SK-N-SH treated with all-trans-retinoic acid at 6 μM for 48 hours (cell line): ENCODE data around the gene ARID5B.

Source experiments
- ARNTL ChIP-seq: fragments of 450-650 bp; formaldehyde crosslinking; IDR thresholded peaks from 2 replicates; pipeline ENCODE4 v1.5.0; 2020; ENCODE audit warnings: low read depth, mild to moderate bottlenecking, moderate library complexity, borderline replicate concordance
- BACH2 ChIP-seq: fragments of 250-450 bp; sonication (Bioruptor Pico); IDR thresholded peaks from 2 replicates; pipeline ENCODE4 v1.9.0; 2021; ENCODE audit warnings: mild to moderate bottlenecking, borderline replicate concordance
- ESRRG ChIP-seq: fragments of 250-450 bp; sonication (Bioruptor Pico); IDR thresholded peaks from 2 replicates; pipeline ENCODE4 v1.6.1; 2021; ENCODE audit warnings: mild to moderate bottlenecking
- OSR1 ChIP-seq: fragments of 250-450 bp; sonication (Bioruptor Pico); IDR thresholded peaks from 2 replicates; pipeline ENCODE4 v1.8.0; 2022; ENCODE audit warnings: moderate library complexity, mild to moderate bottlenecking, inconsistent platforms
- PATZ1 ChIP-seq: fragments of 250-450 bp; sonication (Bioruptor Pico); IDR thresholded peaks from 2 replicates; pipeline ENCODE4 v1.8.0; 2020; ENCODE audit warnings: mild to moderate bottlenecking, moderate library complexity, borderline replicate concordance
- RARB ChIP-seq: fragments of 250-450 bp; sonication (Bioruptor Pico); IDR thresholded peaks from 2 replicates; pipeline ENCODE4 v1.8.0; 2021; ENCODE audit warnings: mild to moderate bottlenecking, moderate library complexity
- TCF4 ChIP-seq: fragments of 250-450 bp; sonication (Bioruptor Pico); IDR thresholded peaks from 2 replicates; pipeline ENCODE4 v1.8.0; 2021; ENCODE audit warnings: mild to moderate bottlenecking, moderate library complexity, borderline replicate concordance
- ZC3H10 ChIP-seq: fragments of 250-450 bp; sonication (Bioruptor Pico); IDR thresholded peaks from 2 replicates; pipeline ENCODE4 v1.5.1; 2021; ENCODE audit warnings: mild to moderate bottlenecking, moderate library complexity
- ZFP3 ChIP-seq: fragments of 250-450 bp; sonication (Bioruptor Pico); IDR thresholded peaks from 2 replicates; pipeline ENCODE4 v1.5.0; 2020; ENCODE audit warnings: mild to moderate bottlenecking, moderate library complexity
- ZFP30 ChIP-seq: fragments of 450-650 bp; formaldehyde crosslinking; IDR thresholded peaks from 2 replicates; pipeline ENCODE4 v1.5.0; 2022; ENCODE audit warnings: mild to moderate bottlenecking, moderate library complexity
- ZNF70 ChIP-seq: fragments of 450-650 bp; formaldehyde crosslinking; IDR thresholded peaks from 2 replicates; pipeline ENCODE4 v1.5.0; 2020; ENCODE audit warnings: mild to moderate bottlenecking, moderate library complexity
- TF ChIP-seq, protein P1 (sequence below): fragments of 250-450 bp; sonication (Bioruptor Pico); IDR thresholded peaks from 2 replicates; pipeline ENCODE4 v1.5.1; 2020; ENCODE audit warnings: low read depth, mild to moderate bottlenecking, moderate library complexity

- no peak for TF ChIP-seq BACH2 (CRISPR knock-in tag)
- TF ChIP-seq PATZ1 (CRISPR knock-in tag), result no peak
- TF ChIP-seq ZC3H10 (CRISPR knock-in tag), result no peak
- TF ChIP-seq ZNF70 (CRISPR knock-in tag), result no peak
- TF ChIP-seq ZFP30 (CRISPR knock-in tag), result no peak
- no peak for TF ChIP-seq ZFP3
- no peak for TF ChIP-seq TCF4
- TF ChIP-seq OSR1, result no peak
- no peak for TF ChIP-seq RARB (CRISPR knock-in tag)
- TF ChIP-seq ARNTL (CRISPR knock-in tag), result no peak
- TF ChIP-seq ESRRG (CRISPR knock-in tag), result no peak
- TF ChIP-seq, protein P1, sequence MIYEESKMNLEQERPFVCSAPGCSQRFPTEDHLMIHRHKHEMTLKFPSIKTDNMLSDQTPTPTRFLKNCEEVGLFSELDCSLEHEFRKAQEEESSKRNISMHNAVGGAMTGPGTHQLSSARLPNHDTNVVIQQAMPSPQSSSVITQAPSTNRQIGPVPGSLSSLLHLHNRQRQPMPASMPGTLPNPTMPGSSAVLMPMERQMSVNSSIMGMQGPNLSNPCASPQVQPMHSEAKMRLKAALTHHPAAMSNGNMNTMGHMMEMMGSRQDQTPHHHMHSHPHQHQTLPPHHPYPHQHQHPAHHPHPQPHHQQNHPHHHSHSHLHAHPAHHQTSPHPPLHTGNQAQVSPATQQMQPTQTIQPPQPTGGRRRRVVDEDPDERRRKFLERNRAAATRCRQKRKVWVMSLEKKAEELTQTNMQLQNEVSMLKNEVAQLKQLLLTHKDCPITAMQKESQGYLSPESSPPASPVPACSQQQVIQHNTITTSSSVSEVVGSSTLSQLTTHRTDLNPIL (CRISPR knock-in tag), result no peak
These were observed 113.0 kb downstream of the ARID5B start for GRCh38 chr10:62014510-62014909.
